HepG2 (cell line): ENCODE data around the gene MYCBP2. TPM values are rescaled to one million over a fixed set of nuclear protein-coding genes. Genes with fewer than 3 reads are reported as not detected.
A peak's percentile ranks its signal among the peaks of the same experiment; 100 is the strongest.

Experiments used
- CCAR2 ChIP-seq: fragments of 200-400 bp; formaldehyde crosslinking; optimal IDR thresholded peaks from 2 replicates; pipeline ENCODE3; 2018; ENCODE audit warnings: low read depth, mild to moderate bottlenecking, low read length, moderate library complexity
- CSRNP2 ChIP-seq: sonication (generic); formaldehyde crosslinking; conservative IDR thresholded peaks from 2 replicates; pipeline ENCODE4 v1.8.0; 2022; ENCODE audit warnings: low read depth, missing genetic modification reagents
- GMEB1 ChIP-seq: sonication (generic); formaldehyde crosslinking; IDR thresholded peaks from 2 replicates; pipeline ENCODE4 v1.5.1; 2020; ENCODE audit warnings: missing genetic modification reagents, mild to moderate bottlenecking, borderline replicate concordance
- HDAC2 ChIP-seq: sonication (generic); formaldehyde crosslinking; IDR thresholded peaks from 2 replicates; pipeline ENCODE4 v1.4.0; 2020; ENCODE audit warnings: missing genetic modification reagents
- KLF9 ChIP-seq: IDR thresholded peaks from 2 replicates; pipeline ENCODE4 v1.6.1; 2016; ENCODE audit warnings: low read depth
- MBNL3 ChIP-seq: fragments of 250-450 bp; sonication (Bioruptor Pico); conservative IDR thresholded peaks from 2 replicates; pipeline ENCODE4 v1.8.0; 2022; ENCODE audit warnings: mild to moderate bottlenecking, inconsistent platforms
- MNT ChIP-seq: fragments of 450-650 bp; IDR thresholded peaks from 2 replicates; pipeline ENCODE4 v1.6.1; 2016
- MXD4 ChIP-seq: IDR thresholded peaks from 2 replicates; pipeline ENCODE4 v1.6.1; 2016; ENCODE audit warnings: mild to moderate bottlenecking, missing biosample characterization, missing genetic modification reagents
- NR2F6 ChIP-seq, 2 experiments: IDR thresholded peaks; 2 replicates each; pipeline ENCODE4 v1.6.1; 2016; ENCODE audit warnings: antibody characterized with exemption in 1 of 2, mild to moderate bottlenecking in 1 of 2
- PPARG ChIP-seq: conservative IDR thresholded peaks from 2 replicates; pipeline ENCODE4 v1.6.1; 2016; ENCODE audit warnings: missing biosample characterization, missing genetic modification reagents
- RFXAP ChIP-seq: sonication (generic); formaldehyde crosslinking; IDR thresholded peaks from 2 replicates; pipeline ENCODE4 v1.4.0; 2020; ENCODE audit warnings: missing genetic modification reagents, borderline replicate concordance
- SP5 ChIP-seq: IDR thresholded peaks from 2 replicates; pipeline ENCODE4 v1.6.1; 2016; ENCODE audit warnings: low read depth, borderline replicate concordance
- SRSF4 ChIP-seq: fragments of 200-400 bp; formaldehyde crosslinking; IDR thresholded peaks from one replicate; pipeline ENCODE4 v1.6.1; 2018; ENCODE audit warnings: mild to moderate bottlenecking, low read depth, low read length, moderate library complexity; ENCODE audit not compliant: poor library complexity, severe bottlenecking
- THYN1 ChIP-seq: sonication (generic); formaldehyde crosslinking; IDR thresholded peaks from 2 replicates; pipeline ENCODE4 v1.8.1; 2023; ENCODE audit warnings: low read depth, mild to moderate bottlenecking, moderate library complexity, missing genetic modification reagents, borderline replicate concordance
- ZNF280B ChIP-seq: sonication (generic); formaldehyde crosslinking; IDR thresholded peaks from 2 replicates; pipeline ENCODE4 v1.5.0; 2020; ENCODE audit warnings: missing genetic modification reagents, mild to moderate bottlenecking, borderline replicate concordance
- ZNF484 ChIP-seq: sonication (generic); formaldehyde crosslinking; IDR thresholded peaks from 2 replicates; pipeline ENCODE4 v1.5.1; 2020; ENCODE audit warnings: mild to moderate bottlenecking, low read depth, missing genetic modification reagents, borderline replicate concordance
- ZNF589 ChIP-seq: sonication (generic); formaldehyde crosslinking; conservative IDR thresholded peaks from 2 replicates; pipeline ENCODE4 v1.8.0; 2022; ENCODE audit warnings: mild to moderate bottlenecking, moderate library complexity, missing genetic modification reagents
- ZNF615 ChIP-seq: sonication (generic); formaldehyde crosslinking; IDR thresholded peaks from 2 replicates; pipeline ENCODE4 v1.5.0; 2020; ENCODE audit warnings: mild to moderate bottlenecking, missing genetic modification reagents, borderline replicate concordance
- ZNF75D ChIP-seq: sonication (generic); formaldehyde crosslinking; IDR thresholded peaks from 2 replicates; pipeline ENCODE4 v1.8.1; 2023; ENCODE audit warnings: missing genetic modification reagents, mild to moderate bottlenecking, borderline replicate concordance
- polyA plus RNA-seq, 8 experiments: library from polyadenylated mRNA; depleted of rRNA in 3 of 8; stranded (reverse) in 7 of 8; unstranded in 1 of 8; fragments of >200 nt; fragmentation: Illumina TruSeq in 4 of 8; extraction: Trizol in 4 of 8; gene quantifications; 2 replicates each; pipeline versions ENCODE4 v1.2.1 to v1.2.3, GENCODE V29; 2011 to 2016; ENCODE audit warnings: low read depth in 4 of 8, missing spikeins in 1 of 8, mixed read lengths in 1 of 8; ENCODE audit not compliant: insufficient read depth in 1 of 8
- total RNA-seq, 5 experiments: library from RNA; depleted of rRNA; stranded (reverse); fragments of >200 nt; fragmentation: Illumina TruSeq; extraction: Trizol; gene quantifications; 2 replicates each; pipeline ENCODE4 v1.2.3, GENCODE V29; 2016; ENCODE audit warnings: low read depth in 1 of 5
- TF ChIP-seq, protein P1 (sequence below): sonication (generic); formaldehyde crosslinking; IDR thresholded peaks from 2 replicates; pipeline ENCODE4 v1.8.0; 2022; ENCODE audit warnings: missing genetic modification reagents, mild to moderate bottlenecking, moderate library complexity, borderline replicate concordance

The MYCBP2 gene
- total and polyA plus RNA-seq, 2 of the 13 experiments (the other 11 are each of a cell fraction or from before 2014, with no cell fraction given), result 16.3 to 35.3 TPM

- TF ChIP-seq, protein P1, sequence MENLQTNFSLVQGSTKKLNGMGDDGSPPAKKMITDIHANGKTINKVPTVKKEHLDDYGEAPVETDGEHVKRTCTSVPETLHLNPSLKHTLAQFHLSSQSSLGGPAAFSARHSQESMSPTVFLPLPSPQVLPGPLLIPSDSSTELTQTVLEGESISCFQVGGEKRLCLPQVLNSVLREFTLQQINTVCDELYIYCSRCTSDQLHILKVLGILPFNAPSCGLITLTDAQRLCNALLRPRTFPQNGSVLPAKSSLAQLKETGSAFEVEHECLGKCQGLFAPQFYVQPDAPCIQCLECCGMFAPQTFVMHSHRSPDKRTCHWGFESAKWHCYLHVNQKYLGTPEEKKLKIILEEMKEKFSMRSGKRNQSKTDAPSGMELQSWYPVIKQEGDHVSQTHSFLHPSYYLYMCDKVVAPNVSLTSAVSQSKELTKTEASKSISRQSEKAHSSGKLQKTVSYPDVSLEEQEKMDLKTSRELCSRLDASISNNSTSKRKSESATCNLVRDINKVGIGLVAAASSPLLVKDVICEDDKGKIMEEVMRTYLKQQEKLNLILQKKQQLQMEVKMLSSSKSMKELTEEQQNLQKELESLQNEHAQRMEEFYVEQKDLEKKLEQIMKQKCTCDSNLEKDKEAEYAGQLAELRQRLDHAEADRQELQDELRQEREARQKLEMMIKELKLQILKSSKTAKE, result peak; percentile 55; the same call in 1 of the 2 replicates
- TF ChIP-seq ZNF75D (CRISPR knock-in tag) (no peak), MXD4 (CRISPR knock-in tag) (peak; percentile 71; the same call in 1 of the 2 replicates), KLF9 (no peak), MBNL3 (CRISPR knock-in tag) (no peak), MNT (0 out of 2 replicates have a peak, but pooled peaks have one; percentile 3), NR2F6 (IDR thresholded peaks at IDR 0.05) (no peak), NR2F6 (CRISPR knock-in tag; IDR thresholded peaks at IDR 0.05) (peak; percentile 43; the same call in 1 of the 2 replicates), SRSF4 (no peak), HDAC2 (CRISPR knock-in tag) (peak; percentile 72), RFXAP (no peak), SP5 (CRISPR knock-in tag) (no peak; the same call in 1 of the 2 replicates), CSRNP2 (no peak), THYN1 (CRISPR knock-in tag) (no peak), ZNF484 (CRISPR knock-in tag) (no peak), ZNF589 (CRISPR knock-in tag) (no peak), CCAR2 (no peak), GMEB1 (peak; percentile 26; the same call in 1 of the 2 replicates), ZNF280B (CRISPR knock-in tag) (no peak), ZNF615 (CRISPR knock-in tag) (no peak), PPARG (CRISPR knock-in tag) (peak; percentile 70)
These were observed at the start of gene MYCBP2 (continued) for GRCh38 chr13:77326905-77327604.
